Esophagus muscularis mucosa (tissue), 4 donors: ENCODE data around the gene TMPRSS4.

Experiments used
- CTCF ChIP-seq, 3 experiments: fragments of 200-600 bp in 2 of 3; fragments of 450-650 bp in 1 of 3; sonication (generic) in 2 of 3; IDR thresholded peaks; one replicate each; pipeline ENCODE4 v1.5.1; 2017 to 2019; ENCODE audit warnings: antibody characterized with exemption in 3 of 3, mild to moderate bottlenecking in 2 of 3, moderate library complexity in 1 of 3
- EP300 ChIP-seq: sonication (generic); formaldehyde crosslinking; IDR thresholded peaks from one replicate; pipeline ENCODE4 v1.6.1; 2017; ENCODE audit warnings: antibody characterized with exemption
- POLR2A ChIP-seq: fragments of 450-650 bp; IDR thresholded peaks from one replicate; pipeline ENCODE4 v1.6.1; 2017; ENCODE audit warnings: antibody characterized with exemption, moderate library complexity, mild to moderate bottlenecking, low read depth
- POLR2AphosphoS5 ChIP-seq, 2 donors: sonication (generic); formaldehyde crosslinking; IDR thresholded peaks; one replicate each; pipeline ENCODE4 v1.6.1; 2017; ENCODE audit warnings: antibody characterized with exemption in 2 of 2

GRCh38 chr11:118051136-118051610, 25.7 kb upstream of the TMPRSS4 start:
- no peak for TF ChIP-seq EP300
- no peak for TF ChIP-seq CTCF (IDR thresholded peaks at IDR 0.05)
- TF ChIP-seq POLR2A = no peak
- TF ChIP-seq POLR2AphosphoS5 (IDR thresholded peaks at IDR 0.05) = no peak
